ENCODE measurements around the gene TRIM50.
"Not testable (repeated sequence)": the region's sequence is repeated elsewhere in the genome, so short reads cannot be mapped to it uniquely, and the experiment has no call there.

The TRIM50 gene

DNA sequence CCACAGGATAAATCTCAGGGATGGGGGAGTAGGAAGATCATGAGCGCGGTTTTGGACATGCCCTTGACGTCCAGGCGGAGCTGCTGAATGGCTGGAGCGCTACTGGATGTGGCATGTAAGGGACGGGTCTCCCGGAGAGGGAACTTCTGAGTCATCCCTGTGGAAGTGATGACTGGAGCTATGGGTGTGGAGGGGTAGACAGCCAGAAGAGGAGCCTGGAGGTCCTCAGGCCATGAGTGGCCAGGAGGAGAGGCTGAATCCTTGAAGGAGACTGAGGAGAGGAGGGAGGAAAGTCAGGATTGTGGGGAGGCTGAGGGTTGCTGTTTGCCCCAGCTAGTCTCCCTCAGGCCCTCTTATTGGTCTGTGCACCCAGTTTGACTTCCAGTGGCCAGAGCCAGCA, 16.5 kb downstream of the TRIM50 start:
- not testable (repeated sequence) for DNase-seq

DNA sequence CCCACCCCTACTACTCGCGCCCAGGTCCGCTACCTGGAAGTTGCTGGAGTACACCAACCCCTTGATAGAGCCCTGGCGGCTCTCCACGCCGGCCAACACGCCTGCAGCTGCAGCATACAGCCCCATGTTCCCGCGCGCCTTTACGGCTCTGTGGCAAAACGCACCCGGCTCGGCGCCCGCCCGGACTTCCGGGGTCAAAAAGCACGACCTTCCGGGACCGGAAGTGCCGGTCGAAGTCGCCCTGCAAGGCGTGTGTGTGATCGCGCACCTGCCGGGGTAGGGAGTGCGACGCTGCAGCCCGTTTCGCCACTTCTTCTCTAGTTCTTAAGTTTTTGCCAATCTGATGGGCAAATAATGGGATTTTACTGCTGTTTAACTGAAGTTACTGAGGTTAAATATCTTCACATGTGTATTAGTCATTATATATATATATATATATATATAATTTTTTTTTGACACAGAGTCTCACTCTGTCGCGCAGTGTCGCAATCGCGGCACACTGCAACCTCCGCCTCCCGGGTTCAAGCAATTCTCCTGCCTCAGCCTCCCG, 19.1 kb downstream of the TRIM50 start, which contains the start of gene NSUN5:
Gene NSUN5 (minus strand): TSS at position 162 of the 550 bp plus-strand sequence. CDS start 36 bp downstream, at position 126.
- no peak for DNase-seq

DNA sequence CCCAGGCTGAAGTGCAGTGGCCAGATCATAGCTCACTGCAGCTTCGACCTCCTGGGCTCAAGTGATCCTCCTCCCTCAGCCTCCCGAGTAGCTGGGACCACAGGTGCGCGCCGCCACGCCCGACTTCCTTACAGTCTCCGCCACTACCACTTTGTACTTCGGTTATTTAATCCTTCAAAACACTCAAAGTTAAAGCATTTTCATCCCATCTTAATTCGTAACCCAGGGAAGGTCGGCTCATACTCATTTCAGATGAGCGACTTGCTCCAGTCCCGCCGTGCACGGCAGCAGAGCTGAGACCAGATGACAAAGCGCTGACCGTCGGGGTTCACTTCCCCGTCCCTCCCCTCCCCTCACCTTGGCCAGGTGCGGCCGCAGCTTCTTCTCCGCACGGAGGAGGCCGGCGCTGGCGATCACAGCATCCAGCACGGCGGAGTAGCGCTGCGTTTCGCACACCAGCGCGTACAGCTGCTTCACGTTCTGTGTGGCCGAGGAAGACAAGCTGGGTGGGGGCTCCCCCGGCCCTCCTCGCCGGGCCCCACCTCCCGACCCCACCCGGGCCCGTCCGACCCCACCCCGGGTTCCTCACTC, 19.7 kb downstream of the TRIM50 start:
- DNase-seq = no peak

DNA sequence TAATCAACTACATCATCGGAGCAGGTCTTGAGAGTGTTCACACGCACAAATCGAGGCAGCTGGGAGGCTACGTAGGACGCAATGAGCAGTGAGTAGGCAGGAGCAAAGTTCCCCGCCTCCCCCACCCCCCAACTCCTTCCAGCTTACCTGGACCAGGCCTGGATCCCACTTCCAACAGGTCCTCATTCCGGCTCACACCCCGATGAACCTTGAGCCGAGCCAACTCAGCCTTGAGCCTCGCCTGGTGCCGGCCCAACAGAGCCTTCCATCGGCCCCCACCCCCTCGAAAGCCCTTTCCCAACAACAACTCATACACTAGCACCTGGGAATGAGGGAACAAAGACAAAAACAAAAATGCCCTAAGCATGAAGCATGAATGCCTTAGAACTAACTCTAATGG, 20.4 kb downstream of the TRIM50 start:
- DNase-seq = no peak

DNA sequence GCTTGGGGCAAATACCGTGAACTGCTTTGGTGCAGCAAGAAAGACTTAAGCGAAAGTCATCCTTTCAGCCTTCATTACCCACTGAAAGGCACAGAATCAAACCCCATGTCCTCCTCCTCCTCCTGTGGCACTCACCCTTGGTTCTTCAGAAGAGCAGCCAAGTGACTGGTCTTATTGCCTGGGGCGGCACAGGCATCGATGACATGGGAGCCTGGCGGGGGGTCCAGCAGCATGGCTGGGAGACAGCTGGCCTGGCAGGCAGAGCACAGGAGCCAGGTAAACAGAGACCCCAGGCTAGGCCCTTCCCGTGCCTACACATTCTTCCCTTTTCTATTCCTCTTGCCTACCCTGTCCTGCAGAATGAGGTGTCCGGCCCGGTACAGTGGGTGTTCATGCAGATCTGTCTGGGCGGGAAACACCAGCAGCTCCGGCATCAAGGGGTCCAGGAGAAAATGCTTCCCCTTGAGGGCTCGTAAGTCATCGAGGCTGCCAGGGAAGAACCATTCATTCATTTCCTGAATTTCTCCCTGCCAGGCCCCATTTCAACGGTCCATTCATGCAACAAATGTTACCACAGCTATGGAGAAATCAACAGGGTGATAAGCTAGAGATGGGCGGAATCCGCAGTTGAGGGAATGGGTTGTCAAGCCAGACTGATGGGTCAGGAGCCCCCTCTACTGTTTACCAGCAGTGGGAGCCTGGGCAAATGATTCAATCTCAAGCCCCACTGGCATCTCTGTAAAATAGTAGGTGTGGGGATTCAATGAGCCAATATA, 23.1 kb downstream of the TRIM50 start:
- DNase-seq = not testable (repeated sequence)

DNA sequence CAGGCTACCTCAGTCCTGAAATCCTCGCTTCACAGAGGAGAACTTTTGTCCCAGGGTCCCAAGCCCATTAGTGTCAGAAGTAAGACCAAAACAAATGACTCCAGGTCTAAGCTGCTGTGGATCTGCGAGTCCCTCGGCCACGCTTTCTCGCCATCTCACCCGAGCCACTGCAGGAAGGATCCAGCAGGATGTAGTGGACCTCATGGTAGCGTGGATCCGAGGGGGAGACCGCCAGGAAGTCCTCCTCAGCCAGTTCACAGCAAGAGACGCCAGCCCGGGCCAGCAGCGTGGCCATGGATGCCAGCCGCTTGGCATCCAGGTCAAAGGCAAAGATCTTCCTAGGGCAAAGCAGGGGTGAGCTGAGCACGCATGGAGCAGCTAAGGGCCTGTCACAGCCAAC, 23.8 kb downstream of the TRIM50 start:
- no peak for DNase-seq

DNA sequence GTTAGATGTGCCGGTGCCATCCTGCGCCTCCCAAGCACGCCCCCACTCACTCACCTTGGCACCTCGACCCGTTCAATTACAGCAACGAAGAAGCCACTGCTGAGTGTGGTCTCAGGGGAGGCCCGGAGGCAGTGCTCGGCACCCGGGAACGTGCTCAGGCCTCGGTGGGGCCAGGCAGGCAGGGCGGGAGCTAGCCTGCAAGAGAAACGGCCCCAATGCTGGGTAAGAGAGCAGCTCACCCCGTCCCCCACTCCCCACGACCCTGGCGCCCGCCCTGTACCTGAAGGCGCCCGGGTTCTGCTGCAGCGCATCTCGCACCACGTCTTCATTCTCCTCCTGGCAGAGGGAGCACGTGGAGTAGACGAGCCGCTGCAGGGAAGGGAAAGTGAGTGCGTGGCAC, 24.3 kb downstream of the TRIM50 start:
- DNase-seq = no peak

DNA sequence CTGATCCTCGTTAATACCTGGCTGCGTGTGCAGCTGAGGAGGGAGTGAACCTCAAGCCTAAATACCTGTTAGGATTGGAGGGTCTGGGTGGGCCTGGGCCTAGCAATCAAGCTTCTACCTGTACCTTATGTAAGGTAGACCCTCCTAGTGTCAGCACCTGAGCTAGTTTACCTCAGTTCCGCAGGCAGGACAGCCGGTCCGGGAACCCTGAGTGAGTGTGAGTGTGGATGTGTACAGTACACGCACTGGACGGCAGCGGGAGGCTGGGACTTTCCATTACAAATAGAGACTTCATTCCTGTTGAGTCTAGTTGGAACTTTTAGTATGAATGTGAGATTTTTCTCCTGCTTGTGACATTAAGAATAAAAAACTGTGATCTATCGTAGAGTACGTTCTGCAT, 25.0 kb downstream of the TRIM50 start:
- DNase-seq = not testable (repeated sequence)

DNA sequence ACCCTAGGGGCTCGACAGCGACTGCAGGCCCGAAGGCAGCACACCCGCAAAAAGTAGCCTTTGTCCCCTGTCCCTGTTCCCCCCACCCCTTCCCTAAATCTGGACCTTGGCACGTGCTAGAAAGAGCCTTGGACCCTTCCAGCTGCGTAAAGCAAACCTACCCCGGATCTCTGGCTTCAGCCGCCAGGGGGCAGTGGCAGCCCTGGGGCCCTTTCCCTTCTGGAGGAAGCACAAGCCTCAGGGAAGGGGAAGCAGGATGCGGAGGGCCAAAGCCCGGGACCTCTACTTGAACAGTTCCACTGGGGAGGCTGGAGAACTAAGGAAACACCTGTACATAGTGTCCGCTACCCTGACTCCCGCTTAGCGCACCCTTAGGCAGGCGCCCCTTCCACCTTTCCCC, 26.8 kb downstream of the TRIM50 start:
- DNase-seq = not testable (repeated sequence)

DNA sequence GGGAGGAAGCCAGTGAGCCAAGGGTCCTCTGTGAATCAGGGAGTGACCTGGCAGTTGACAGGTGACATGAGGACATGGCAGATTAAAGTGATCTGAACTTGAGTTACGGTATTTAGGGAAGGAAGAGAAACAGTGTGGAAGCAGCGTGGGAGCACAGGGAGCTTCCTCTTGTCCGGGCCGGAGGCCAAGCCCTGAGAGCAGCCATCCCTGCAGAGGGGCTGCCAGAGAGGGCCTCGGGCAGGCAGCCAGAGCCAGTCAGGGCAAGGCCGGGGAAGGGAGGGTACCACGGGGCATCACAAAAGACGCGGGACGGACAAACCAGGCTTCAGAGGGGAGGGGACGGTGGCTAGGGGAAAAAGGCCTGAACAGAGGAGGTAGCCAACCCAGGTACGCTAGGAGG, 28.1 kb downstream of the TRIM50 start:
- not testable (repeated sequence) for DNase-seq

DNA sequence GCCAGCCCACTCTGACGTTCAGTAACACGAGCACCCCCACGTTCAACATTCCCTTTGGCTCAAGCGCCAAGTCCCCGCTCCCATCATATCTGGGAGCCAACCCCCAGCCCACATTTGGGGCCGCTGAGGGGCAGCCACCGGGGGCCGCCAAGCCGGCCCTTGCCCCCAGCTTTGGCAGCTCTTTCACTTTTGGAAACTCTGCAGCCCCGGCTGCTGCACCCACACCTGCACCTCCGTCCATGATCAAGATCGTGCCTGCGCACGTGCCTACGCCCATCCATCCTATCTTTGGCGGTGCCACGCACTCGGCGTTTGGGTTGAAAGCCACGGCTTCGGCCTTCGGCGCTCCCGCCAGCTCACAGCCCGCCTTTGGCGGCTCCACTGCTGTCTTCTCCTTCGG, 30.2 kb downstream of the TRIM50 start:
- not testable (repeated sequence) for DNase-seq

DNA sequence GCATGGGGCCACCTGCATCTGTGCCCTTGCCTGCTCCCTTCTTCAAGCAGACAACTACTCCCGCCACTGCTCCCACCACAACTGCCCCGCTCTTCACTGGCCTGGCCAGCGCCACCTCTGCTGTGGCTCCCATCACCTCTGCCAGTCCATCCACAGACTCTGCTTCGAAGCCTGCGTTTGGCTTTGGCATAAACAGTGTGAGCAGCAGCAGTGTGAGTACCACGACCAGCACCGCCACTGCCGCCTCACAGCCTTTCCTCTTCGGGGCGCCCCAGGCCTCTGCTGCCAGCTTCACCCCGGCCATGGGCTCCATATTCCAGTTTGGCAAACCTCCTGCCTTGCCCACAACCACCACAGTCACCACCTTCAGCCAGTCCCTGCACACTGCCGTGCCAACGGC, 30.6 kb downstream of the TRIM50 start:
- DNase-seq = not testable (repeated sequence)

DNA sequence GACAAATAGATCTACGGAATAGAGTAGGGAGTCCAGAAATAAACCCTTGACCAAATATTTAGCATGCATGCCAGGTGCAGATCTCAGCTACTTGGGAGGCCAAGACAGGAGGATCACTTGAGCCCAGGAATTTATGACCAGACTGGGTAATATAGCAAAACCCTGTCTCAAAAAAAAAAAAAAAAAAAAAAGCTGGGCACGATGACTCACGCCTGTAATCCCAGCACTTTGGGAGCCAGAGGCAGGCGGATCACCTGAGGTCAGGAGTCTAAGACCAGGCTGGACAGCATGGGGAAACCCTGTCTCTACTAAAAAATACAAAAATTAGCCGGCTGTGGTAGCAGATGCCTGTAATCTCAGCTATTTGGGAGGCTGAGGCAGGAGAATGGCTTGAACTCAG, 50.7 kb downstream of the TRIM50 start:
- not testable (repeated sequence) for DNase-seq

DNA sequence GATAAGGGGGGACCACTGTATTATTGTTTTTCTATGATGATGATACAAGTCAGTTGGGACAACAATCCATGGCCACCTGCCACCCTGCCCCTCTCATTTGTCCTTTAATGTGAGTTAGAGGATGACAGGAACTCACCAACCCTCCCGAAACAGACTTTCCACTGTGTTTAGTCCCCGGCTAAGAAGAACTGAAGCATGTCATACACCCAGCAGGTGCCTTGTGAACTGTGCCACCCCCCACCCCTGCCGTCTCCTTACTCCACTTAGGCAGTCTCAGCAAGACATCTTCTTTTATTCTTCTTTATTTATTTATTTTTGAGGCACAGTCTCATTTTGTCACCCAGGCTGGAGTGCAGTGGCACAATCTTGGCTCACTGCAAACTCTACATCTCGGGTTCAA, 60.1 kb downstream of the TRIM50 start:
- not testable (repeated sequence) for DNase-seq

DNA sequence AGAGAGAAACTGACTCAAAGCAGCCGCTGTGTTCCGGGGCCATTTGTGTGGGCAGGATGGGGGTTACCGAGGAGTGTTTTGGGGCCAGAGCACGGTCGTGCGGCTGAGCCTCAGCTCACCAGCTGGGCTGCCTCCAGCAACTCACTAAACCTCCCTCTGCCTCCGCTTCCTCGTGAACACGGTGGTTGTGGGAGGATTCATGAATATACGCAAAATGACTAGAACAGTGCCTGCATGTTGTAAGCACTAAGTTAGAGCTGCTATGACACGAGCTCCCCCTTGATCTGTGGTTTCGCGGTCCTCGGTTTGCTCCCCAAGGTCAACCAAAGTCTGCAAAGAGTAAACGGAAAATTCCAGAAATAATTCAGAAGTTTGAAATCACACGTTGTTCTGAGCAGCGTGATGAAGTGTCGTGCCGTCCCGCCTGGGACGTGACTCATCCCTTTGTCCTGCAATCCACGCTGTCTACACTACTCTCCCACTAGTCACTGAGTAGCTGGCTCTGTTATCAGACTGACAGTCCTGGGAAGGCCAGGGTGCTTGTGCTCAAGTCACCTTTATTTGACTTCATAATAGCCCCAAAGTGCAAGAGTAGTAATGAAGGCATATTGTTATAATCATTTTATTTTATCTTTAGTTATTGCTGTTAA, 61.0 kb downstream of the TRIM50 start:
- not testable (repeated sequence) for DNase-seq

All from NCI-H748 treated with DMSO at 0.1 percent for 48 hours (cell line).